ENCODE data around the gene ZEB2. TPM values are rescaled to one million over a fixed set of nuclear protein-coding genes. Genes with fewer than 3 reads are reported as not detected.

The ZEB2 gene
- total RNA-seq, 1 experiment from 2014 or later, result 28.2 TPM

- CTCF ChIA-PET, result no interaction called here
- no peaks in the 10 kb centered on the region for H3K9me3 Mint-ChIP-seq (ENCODE audit: unreplicated experiment)
- no peak for TF ChIP-seq CTCF (IDR thresholded peaks at IDR 0.05; ENCODE audit: unreplicated experiment)
- no peak overlapping the region for H3K4me3 Mint-ChIP-seq (ENCODE audit: unreplicated experiment)
- BruUV-seq (replicated peaks), result no TSS peak
- no peak overlapping the region for H3K27ac Mint-ChIP-seq (ENCODE audit: low read depth, unreplicated experiment)
- DNase-seq (ENCODE audit: unreplicated experiment), result no peak
- intact Hi-C loops (cut with micrococcal nuclease), result no loop called here
- POLR2A ChIA-PET, result no interaction called here
- no peaks in the 10 kb centered on the region for H3K27me3 Mint-ChIP-seq (ENCODE audit: insufficient read depth, unreplicated experiment)
- H3K4me1 Mint-ChIP-seq (ENCODE audit: insufficient read depth, unreplicated experiment), result peaks cover 6% of the 10 kb centered on the region
- peaks cover 14% of the 10 kb centered on the region for H3K36me3 Mint-ChIP-seq (ENCODE audit: insufficient read depth, unreplicated experiment)
Measured at GRCh38 chr2:144407262-144407661, 112.7 kb downstream of the ZEB2 start.

GRCh38 chr2:144405982-144406788, 113.7 kb downstream of the ZEB2 start:
- no peak overlapping the region for H3K4me3 Mint-ChIP-seq (ENCODE audit: unreplicated experiment)
- H3K27me3 Mint-ChIP-seq (ENCODE audit: insufficient read depth, unreplicated experiment), result no peaks in the 10 kb centered on the region
- DNase-seq (ENCODE audit: unreplicated experiment), result no peak
- intact Hi-C loops (cut with micrococcal nuclease), result no loop called here
- H3K27ac Mint-ChIP-seq (ENCODE audit: low read depth, unreplicated experiment), result no peak overlapping the region
- no TSS peak for BruUV-seq (replicated peaks)
- POLR2A ChIA-PET, result no interaction called here
- CTCF ChIA-PET, result interaction anchor here (0.6 to 1.1 kb wide), 3 partner anchors 8 to 27 kb away, joined by 3 to 5 read pairs (median 4); no protein-coding TSS in a partner anchor
- TF ChIP-seq CTCF (IDR thresholded peaks at IDR 0.05; ENCODE audit: unreplicated experiment), result no peak
- H3K9me3 Mint-ChIP-seq (ENCODE audit: unreplicated experiment), result no peaks in the 10 kb centered on the region
- H3K4me1 Mint-ChIP-seq (ENCODE audit: insufficient read depth, unreplicated experiment), result peaks cover 6% of the 10 kb centered on the region
- peaks cover 25% of the 10 kb centered on the region for H3K36me3 Mint-ChIP-seq (ENCODE audit: insufficient read depth, unreplicated experiment)

GRCh38 chr2:144405321-144405720, 114.6 kb downstream of the ZEB2 start:
- no peak overlapping the region for H3K4me3 Mint-ChIP-seq (ENCODE audit: unreplicated experiment)
- ChIA-PET POLR2A (no interaction called here), CTCF (interaction anchor here (0.6 to 1.1 kb wide), 2 partner anchors 9 to 10 kb away, joined by 4 to 5 read pairs; no protein-coding TSS in a partner anchor)
- no TSS peak for BruUV-seq (replicated peaks)
- intact Hi-C loops (cut with micrococcal nuclease), result no loop called here
- no peak overlapping the region for H3K27ac Mint-ChIP-seq (ENCODE audit: low read depth, unreplicated experiment)
- peaks cover 34% of the 10 kb centered on the region for H3K36me3 Mint-ChIP-seq (ENCODE audit: insufficient read depth, unreplicated experiment)
- H3K27me3 Mint-ChIP-seq (ENCODE audit: insufficient read depth, unreplicated experiment), result no peaks in the 10 kb centered on the region
- peaks cover 6% of the 10 kb centered on the region for H3K4me1 Mint-ChIP-seq (ENCODE audit: insufficient read depth, unreplicated experiment)
- no peak for TF ChIP-seq CTCF (IDR thresholded peaks at IDR 0.05; ENCODE audit: unreplicated experiment)
- DNase-seq (ENCODE audit: unreplicated experiment), result no peak
- no peaks in the 10 kb centered on the region for H3K9me3 Mint-ChIP-seq (ENCODE audit: unreplicated experiment)

- intact Hi-C loops (cut with micrococcal nuclease), result no loop called here
- Mint-ChIP-seq H3K9me3 (ENCODE audit: unreplicated experiment) (no peaks in the 10 kb centered on the region), H3K4me3 (ENCODE audit: unreplicated experiment) (no peak overlapping the region), H3K4me1 (ENCODE audit: insufficient read depth, unreplicated experiment) (peaks cover 6% of the 10 kb centered on the region), H3K27ac (ENCODE audit: low read depth, unreplicated experiment) (no peak overlapping the region), H3K36me3 (ENCODE audit: insufficient read depth, unreplicated experiment) (peaks cover 39% of the 10 kb centered on the region), H3K27me3 (ENCODE audit: insufficient read depth, unreplicated experiment) (no peaks in the 10 kb centered on the region)
- no TSS peak for BruUV-seq (replicated peaks)
- ChIA-PET CTCF (interaction anchor here (0.7 kb wide), 1 partner anchor 84 kb away, joined by 5 read pairs; no protein-coding TSS in a partner anchor), POLR2A (no interaction called here)
- TF ChIP-seq CTCF (IDR thresholded peaks at IDR 0.05; ENCODE audit: unreplicated experiment), result no peak
- DNase-seq (ENCODE audit: unreplicated experiment), result no peak
Measured at GRCh38 chr2:144404586-144405314, 115.2 kb downstream of the ZEB2 start.
